Activated CD4-positive, alpha-beta T cell treated with anti-CD3 and anti-CD28 coated beads for 36 hours (primary cell): ENCODE measurements around the gene SLC38A3. TPM values are rescaled to one million over a fixed set of nuclear protein-coding genes. Genes with fewer than 3 reads are reported as not detected.
A peak's percentile ranks its signal among the peaks of the same experiment; 100 is the strongest.

ENCODE experiments used
- ATAC-seq: fragments of 200-7000 bp; cut with Tn5 transposase; one replicate; pipeline ENCODE4 v1.10.0; 2021; ENCODE audit warnings: mild to moderate bottlenecking, moderate library complexity
- CTCF ChIA-PET: fragments of 350-600 bp; sonication (Branson Sonifier 250); formaldehyde crosslinking; loops from one replicate; lab custom pipeline; 2021; ENCODE audit warnings: antibody characterized with exemption; lab: Charles Lee
- POLR2A ChIA-PET: fragments of 350-600 bp; sonication (Branson Sonifier 250); formaldehyde crosslinking; loops from one replicate; lab custom pipeline; 2021; ENCODE audit warnings: antibody characterized with exemption, inconsistent platforms; lab: Charles Lee
- DNase-seq: peaks from one replicate; pipeline ENCODE4 v3.0.0-alpha.2; 2020
- H3K27ac Mint-ChIP-seq: one replicate; pipeline ENCODE4 v1.8.0; 2021; ENCODE audit warnings: mixed read lengths
- H3K27me3 Mint-ChIP-seq: one replicate; pipeline ENCODE4 v1.8.0; 2021; ENCODE audit warnings: mixed read lengths
- H3K36me3 Mint-ChIP-seq: one replicate; pipeline ENCODE4 v1.8.0; 2021; ENCODE audit warnings: low read depth, mixed read lengths
- H3K4me1 Mint-ChIP-seq: one replicate; pipeline ENCODE4 v1.8.0; 2021; ENCODE audit warnings: mixed read lengths
- H3K4me3 Mint-ChIP-seq: one replicate; pipeline ENCODE4 v1.8.0; 2021; ENCODE audit warnings: mild to moderate bottlenecking, moderate library complexity, mixed read lengths
- H3K9me3 Mint-ChIP-seq: one replicate; pipeline ENCODE4 v1.8.0; 2021; ENCODE audit warnings: low read depth, mixed read lengths
- intact Hi-C, 2 experiments: fragments of 100-400 bp; cut with DNase I in 1 of 2; cut with micrococcal nuclease in 1 of 2; formaldehyde crosslinking; loops; one replicate each; pipeline versions ENCODE4 v1.14.2 to v1.15.1; 2022 to 2024; cut with DNase I, micrococcal nuclease
- total RNA-seq, 2 experiments: library from RNA; stranded (reverse); gene quantifications; one replicate each; pipeline ENCODE4 v1.2.3, GENCODE V29; 2021

The SLC38A3 gene
- under 1 TPM in 1 of 2 experiments, not detected in 1; 0.12 TPM for total RNA-seq

DNA sequence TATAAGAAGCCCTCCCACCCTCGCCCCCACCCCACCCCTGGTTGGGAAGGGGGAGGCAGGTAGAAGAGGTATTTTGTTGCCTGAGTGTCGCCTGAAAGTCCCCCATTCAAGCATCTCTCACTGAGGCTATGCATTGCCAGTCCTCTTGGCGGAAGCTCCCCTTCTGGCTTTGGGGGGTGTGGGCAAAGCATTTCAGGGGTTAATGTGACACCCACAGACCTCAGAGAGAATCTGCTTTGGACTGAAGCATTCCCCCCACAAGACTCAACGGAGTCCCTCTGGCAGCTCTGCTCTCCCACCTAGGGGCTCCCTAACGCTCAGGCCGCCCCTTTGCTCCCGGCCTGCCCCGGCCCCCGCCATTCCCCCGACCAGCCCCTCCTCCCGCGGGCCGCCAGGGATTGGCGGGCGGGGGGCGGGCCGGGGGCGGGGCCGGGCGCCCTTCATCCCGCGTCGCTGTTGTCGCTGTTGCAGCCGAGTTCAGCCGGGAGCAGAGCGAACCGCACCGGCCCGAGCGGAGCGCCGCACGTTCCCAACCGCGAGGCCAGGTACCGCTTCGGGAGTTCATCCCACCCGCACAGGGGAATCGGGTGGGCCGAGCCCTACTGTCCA lies at the start of gene SLC38A3:
SLC38A3 (plus strand) TSS at position 468 of the 609 bp plus-strand sequence. CDS start 8,929 bp downstream, outside the sequence.
- Mint-ChIP-seq H3K9me3 (no peaks in the 10 kb centered on the region), H3K27ac (no peak within 1 kb of the TSS), H3K4me3 (no peak within 1 kb of the TSS), H3K36me3 (no peaks in the 10 kb centered on the region), H3K27me3 (peaks cover 37% of the 10 kb centered on the region), H3K4me1 (peaks cover 2% of the 10 kb centered on the region)
- intact Hi-C loops: no loop called here
- ChIA-PET POLR2A (no interaction called here), CTCF (interaction anchor here (1.0 to 1.4 kb wide), 6 partner anchors 10 to 92 kb away, joined by 3 to 6 read pairs (median 4); no protein-coding TSS in a partner anchor)
- DNase-seq: peak; percentile 36
- ATAC-seq: peak; percentile 38

DNA sequence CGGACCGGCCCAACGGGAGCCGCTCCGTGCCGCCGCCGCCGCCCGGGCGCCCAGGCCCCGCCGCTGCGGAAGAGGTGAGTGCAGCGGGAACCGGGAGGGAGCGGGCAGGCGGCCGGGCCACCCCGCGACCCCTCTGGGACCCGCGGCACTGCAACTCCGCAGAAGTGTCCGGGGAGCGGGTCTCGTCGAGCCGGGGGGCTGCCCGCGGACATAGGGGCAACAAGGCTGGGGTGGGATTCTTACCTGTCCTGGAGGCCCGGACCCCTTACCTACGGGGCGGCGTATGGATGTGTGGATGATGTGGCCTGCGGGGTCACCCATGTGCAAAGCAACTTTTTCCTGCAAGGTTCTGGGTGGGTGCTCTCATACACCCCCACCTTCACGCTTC lies 49.6 kb upstream of the SLC38A3 start:
- H3K4me3 Mint-ChIP-seq: peak overlapping the region; percentile 60
- CTCF ChIA-PET: no interaction called here

GRCh38 chr3:50155891-50156290 lies 49.2 kb upstream of the SLC38A3 start:
- CTCF ChIA-PET: no interaction called here
- Mint-ChIP-seq H3K27ac (no peak overlapping the region), H3K27me3 (peaks cover 29% of the 10 kb centered on the region), H3K36me3 (no peaks in the 10 kb centered on the region), H3K9me3 (no peaks in the 10 kb centered on the region), H3K4me3 (peak overlapping the region; percentile 60), H3K4me1 (peaks cover 8% of the 10 kb centered on the region)
- intact Hi-C loops: loop anchor here (1.0 to 10.0 kb wide), 7 partner anchors 33 to 686 kb away; partner anchors contain the start of genes BSN (in 1 of the 2), DAG1 (in 1 of the 2), IFRD2 (in 1 of the 2) and RBM5 (in 1 of the 2)
- POLR2A ChIA-PET: no interaction called here
- ATAC-seq: no peak
- DNase-seq: no peak

More for the DNA sequence above, 49.6 kb upstream of the SLC38A3 start:
- Mint-ChIP-seq H3K27ac (no peak overlapping the region), H3K27me3 (peaks cover 29% of the 10 kb centered on the region), H3K9me3 (no peaks in the 10 kb centered on the region), H3K4me1 (peaks cover 8% of the 10 kb centered on the region), H3K36me3 (no peaks in the 10 kb centered on the region)
- POLR2A ChIA-PET: no interaction called here
- intact Hi-C loops: loop anchor here in 1 of 2 experiments (1.0 to 10.0 kb wide), 6 partner anchors 67 to 685 kb away; partner anchors contain the start of genes BSN, DAG1, IFRD2 and RBM5
- no peak for DNase-seq
- peak; percentile 5 for ATAC-seq

DNA sequence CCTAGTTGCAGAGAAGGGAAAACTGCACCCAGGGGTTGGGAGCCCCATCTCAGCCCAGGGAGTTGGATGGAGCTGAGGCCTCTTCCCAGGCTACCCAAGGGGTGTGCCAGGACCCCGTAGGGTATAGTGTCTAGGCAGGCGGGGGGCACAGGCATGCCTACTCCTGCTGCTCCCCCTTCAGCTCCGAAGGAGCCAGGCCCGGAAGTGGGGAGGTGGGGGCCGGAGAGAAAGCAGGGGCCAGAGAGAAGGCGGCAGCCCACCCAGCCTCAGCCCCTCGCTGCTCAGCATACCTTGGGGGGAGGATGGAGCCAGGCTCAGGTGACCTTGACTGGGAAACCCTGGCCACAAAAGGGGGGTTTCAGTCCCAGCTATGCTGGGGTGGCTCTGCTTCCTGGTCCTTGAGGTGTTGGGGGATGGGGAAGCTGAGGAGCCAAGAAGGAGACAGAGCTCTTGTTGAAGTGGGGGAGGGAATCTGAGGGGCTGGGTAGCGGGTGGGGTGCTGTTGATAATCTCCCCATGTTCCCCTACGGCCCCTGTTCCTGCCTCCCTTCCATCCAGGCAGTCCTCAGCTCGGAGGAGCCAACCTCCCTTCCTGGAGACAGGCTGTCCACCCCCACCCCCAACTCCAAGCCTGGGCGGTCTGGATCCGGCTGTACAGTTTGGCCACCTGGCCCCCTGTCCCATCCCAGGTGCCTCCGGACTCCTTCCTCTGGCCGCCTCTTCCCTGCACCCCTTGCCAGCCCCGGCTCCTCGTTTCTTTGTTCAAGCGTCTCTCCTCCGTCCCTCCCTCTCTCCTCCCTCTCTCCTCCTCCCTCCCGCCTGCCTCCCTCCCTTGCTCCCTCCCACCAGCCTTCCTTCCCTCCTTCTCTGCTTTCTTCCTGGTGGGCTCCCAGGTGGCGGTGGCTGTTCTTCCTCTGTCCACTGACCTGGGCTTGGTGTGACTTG lies 48.2 kb upstream of the SLC38A3 start:
- no peaks in the 10 kb centered on the region for H3K9me3 Mint-ChIP-seq
- no peak overlapping the region for H3K27ac Mint-ChIP-seq
- ChIA-PET POLR2A (no interaction called here), CTCF (interaction anchor here (0.7 kb wide), 1 partner anchor 69 kb away, joined by 3 read pairs; no protein-coding TSS in a partner anchor)
- intact Hi-C loops: loop anchor here (2.0 to 10.0 kb wide), 2 partner anchors 32 to 602 kb away; partner anchors contain the start of gene BSN (in 1 of the 2)
- ATAC-seq (no peak), DNase-seq (no peak)
- peaks cover 29% of the 10 kb centered on the region for H3K27me3 Mint-ChIP-seq
- no peaks in the 10 kb centered on the region for H3K36me3 Mint-ChIP-seq
- H3K4me1 Mint-ChIP-seq: peaks cover 8% of the 10 kb centered on the region
- H3K4me3 Mint-ChIP-seq: no peak overlapping the region

- intact Hi-C loops: loop anchor here (2.0 to 10.0 kb wide), 2 partner anchors 31 to 603 kb away; partner anchors contain the start of gene BSN (in 1 of the 2)
- ATAC-seq (no peak), DNase-seq (no peak)
- Mint-ChIP-seq H3K4me1 (peaks cover 8% of the 10 kb centered on the region), H3K27me3 (peaks cover 29% of the 10 kb centered on the region), H3K9me3 (no peaks in the 10 kb centered on the region), H3K36me3 (no peaks in the 10 kb centered on the region), H3K4me3 (no peak overlapping the region), H3K27ac (no peak overlapping the region)
- ChIA-PET POLR2A (no interaction called here), CTCF (interaction anchor here (0.7 to 1.0 kb wide), 2 partner anchors 15 to 48 kb away, joined by 3 to 4 read pairs; no protein-coding TSS in a partner anchor)
These were observed 47.1 kb upstream of the SLC38A3 start for GRCh38 chr3:50157827-50158529.

- Mint-ChIP-seq H3K4me3 (no peak overlapping the region), H3K27me3 (peaks cover 22% of the 10 kb centered on the region), H3K36me3 (no peaks in the 10 kb centered on the region), H3K4me1 (peaks cover 8% of the 10 kb centered on the region), H3K27ac (no peak overlapping the region), H3K9me3 (no peaks in the 10 kb centered on the region)
- CTCF ChIA-PET: interaction anchor here (0.7 to 1.0 kb wide), 2 partner anchors 14 to 47 kb away, joined by 3 to 4 read pairs; no protein-coding TSS in a partner anchor
- no peak for ATAC-seq
- DNase-seq: no peak
- POLR2A ChIA-PET: no interaction called here
- intact Hi-C loops: loop anchor here in 1 of 2 experiments (10.0 kb wide), 1 partner anchor 604 kb away; the partner anchor contains the start of gene BSN
These were observed 46.4 kb upstream of the SLC38A3 start for GRCh38 chr3:50158530-50159146.

GRCh38 chr3:50160561-50160983 lies 44.5 kb upstream of the SLC38A3 start:
- POLR2A ChIA-PET: no interaction called here
- DNase-seq: no peak
- peaks cover 14% of the 10 kb centered on the region for H3K27me3 Mint-ChIP-seq
- no peak overlapping the region for H3K4me3 Mint-ChIP-seq
- CTCF ChIA-PET: no interaction called here
- no peaks in the 10 kb centered on the region for H3K36me3 Mint-ChIP-seq
- ATAC-seq: no peak
- intact Hi-C loops: no loop called here
- peaks cover 5% of the 10 kb centered on the region for H3K4me1 Mint-ChIP-seq
- H3K9me3 Mint-ChIP-seq: no peaks in the 10 kb centered on the region
- H3K27ac Mint-ChIP-seq: no peak overlapping the region

DNA sequence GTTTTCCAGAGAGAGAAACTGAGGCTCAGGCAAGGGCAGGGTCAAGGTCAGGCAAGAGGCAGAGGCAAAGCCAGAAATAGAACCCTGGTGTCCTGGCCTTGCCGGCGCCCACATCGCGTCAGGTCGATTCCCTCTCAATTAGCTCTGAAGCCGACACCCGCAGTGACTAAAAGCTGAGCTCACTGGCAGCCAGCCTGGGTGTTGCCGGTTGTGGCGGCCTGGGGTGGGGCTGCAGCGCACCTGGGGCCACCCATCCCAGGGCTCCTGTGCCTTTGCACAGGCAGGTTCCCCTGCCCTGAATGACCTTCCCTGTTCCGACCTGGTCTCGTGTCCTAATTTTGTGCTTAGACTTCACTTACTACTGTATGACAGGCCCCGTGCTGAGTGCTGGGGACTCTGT lies 43.8 kb upstream of the SLC38A3 start:
- intact Hi-C loops: no loop called here
- no peak for ATAC-seq

DNA sequence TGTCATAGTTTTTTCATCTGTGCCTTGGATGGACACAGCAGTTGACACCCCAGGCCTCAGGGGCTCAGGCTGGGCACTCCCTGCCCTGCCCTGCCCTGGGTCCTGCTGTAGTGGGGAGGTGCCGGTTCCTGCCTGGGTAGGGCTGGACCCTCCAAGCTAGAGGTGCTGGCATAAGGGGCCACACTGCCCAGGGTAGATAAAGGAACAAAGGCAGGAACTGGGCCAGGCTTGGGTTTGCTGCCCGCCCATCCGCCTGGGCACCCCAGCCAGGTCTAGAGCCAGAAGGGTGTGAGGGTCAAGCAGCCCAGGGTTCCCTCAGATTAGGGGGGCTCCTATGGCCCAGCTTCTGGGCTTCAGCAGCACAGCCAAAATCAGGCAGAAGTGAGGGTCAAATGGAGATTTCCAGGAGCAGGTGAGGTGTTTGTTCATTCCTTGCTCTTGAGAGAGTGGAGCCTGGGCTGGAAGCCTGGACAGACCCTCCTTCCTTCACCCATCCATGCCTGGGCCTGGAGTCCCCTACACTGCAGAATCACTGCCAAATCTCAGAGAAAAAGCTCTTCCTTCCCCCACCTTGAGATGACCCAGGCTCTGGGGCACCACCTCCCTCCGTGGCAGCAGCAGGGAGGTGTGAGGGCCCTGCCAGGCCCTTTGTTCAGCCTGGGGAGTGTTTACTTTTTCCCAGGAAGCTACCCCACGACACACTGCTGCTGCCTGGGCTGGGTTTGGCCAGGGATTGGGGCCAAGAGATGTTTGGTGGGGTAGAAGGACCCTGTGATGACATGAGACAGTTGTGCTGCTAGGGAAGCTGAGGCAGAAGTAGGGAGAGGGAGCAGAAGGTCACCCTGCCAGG lies 42.8 kb upstream of the SLC38A3 start:
- no peak for ATAC-seq
- H3K36me3 Mint-ChIP-seq: no peaks in the 10 kb centered on the region
- no peaks in the 10 kb centered on the region for H3K9me3 Mint-ChIP-seq
- CTCF ChIA-PET: no interaction called here
- H3K4me3 Mint-ChIP-seq: no peak overlapping the region
- no peak for DNase-seq
- intact Hi-C loops: no loop called here
- H3K27ac Mint-ChIP-seq: no peak overlapping the region
- H3K27me3 Mint-ChIP-seq: peaks cover 4% of the 10 kb centered on the region
- POLR2A ChIA-PET: no interaction called here
- no peaks in the 10 kb centered on the region for H3K4me1 Mint-ChIP-seq

More for the DNA sequence above, 43.8 kb upstream of the SLC38A3 start:
- H3K9me3 Mint-ChIP-seq: no peaks in the 10 kb centered on the region
- no peak for DNase-seq
- ChIA-PET POLR2A (no interaction called here), CTCF (no interaction called here)
- H3K27ac Mint-ChIP-seq: no peak overlapping the region
- peaks cover 7% of the 10 kb centered on the region for H3K27me3 Mint-ChIP-seq
- no peak overlapping the region for H3K4me3 Mint-ChIP-seq
- H3K4me1 Mint-ChIP-seq: no peaks in the 10 kb centered on the region
- no peaks in the 10 kb centered on the region for H3K36me3 Mint-ChIP-seq
